ENCODE measurements around the gene CAPN8.

The CAPN8 gene

GRCh38 chr1:223618680-223619079 is 46.8 kb downstream of the CAPN8 start:
- TF ChIP-seq TEAD4 (IDR thresholded peaks at IDR 0.05), result no peak
- TF ChIP-seq EGR1 (IDR thresholded peaks at IDR 0.05), result no peak
- no peak for TF ChIP-seq EP300 (IDR thresholded peaks at IDR 0.05; ENCODE audit: borderline replicate concordance)
- no peak for TF ChIP-seq CREB1 (IDR thresholded peaks at IDR 0.05; ENCODE audit: low read depth)

GRCh38 chr1:223617323-223618070 is 48.0 kb downstream of the CAPN8 start:
- TF ChIP-seq RAD21 (IDR thresholded peaks at IDR 0.05; ENCODE audit: low read depth) (no peak), ZBTB7A (IDR thresholded peaks at IDR 0.05; ENCODE audit: low read depth) (no peak), USF1 (IDR thresholded peaks at IDR 0.05) (no peak), TAF1 (IDR thresholded peaks at IDR 0.05; ENCODE audit: low read depth) (no peak), REST (IDR thresholded peaks at IDR 0.05; ENCODE audit: low read depth) (no peak), EP300 (IDR thresholded peaks at IDR 0.05; ENCODE audit: borderline replicate concordance) (no peak), TEAD4 (IDR thresholded peaks at IDR 0.05) (no peak), CEBPB (IDR thresholded peaks at IDR 0.05) (no peak), EGR1 (IDR thresholded peaks at IDR 0.05) (no peak), MAX (IDR thresholded peaks at IDR 0.05) (no peak), NFIC (IDR thresholded peaks at IDR 0.05) (no peak), TCF12 (IDR thresholded peaks at IDR 0.05; ENCODE audit: low read depth) (no peak), CREB1 (IDR thresholded peaks at IDR 0.05; ENCODE audit: low read depth) (no peak), FOXM1 (IDR thresholded peaks at IDR 0.05; ENCODE audit: borderline replicate concordance, low read depth) (no peak), YY1 (IDR thresholded peaks at IDR 0.05; ENCODE audit: low read depth) (no peak)

GRCh38 chr1:223616586-223616985 is 48.9 kb downstream of the CAPN8 start:
- TF ChIP-seq EP300 (IDR thresholded peaks at IDR 0.05; ENCODE audit: borderline replicate concordance) (no peak), TAF1 (IDR thresholded peaks at IDR 0.05; ENCODE audit: low read depth) (no peak), YY1 (IDR thresholded peaks at IDR 0.05; ENCODE audit: low read depth) (no peak), TCF12 (IDR thresholded peaks at IDR 0.05; ENCODE audit: low read depth) (no peak), FOXM1 (IDR thresholded peaks at IDR 0.05; ENCODE audit: borderline replicate concordance, low read depth) (no peak), USF1 (IDR thresholded peaks at IDR 0.05) (no peak), NFIC (IDR thresholded peaks at IDR 0.05) (no peak), RAD21 (IDR thresholded peaks at IDR 0.05; ENCODE audit: low read depth) (no peak), ZBTB7A (IDR thresholded peaks at IDR 0.05; ENCODE audit: low read depth) (no peak), CEBPB (IDR thresholded peaks at IDR 0.05) (no peak)

GRCh38 chr1:223611936-223612335 is 53.6 kb downstream of the CAPN8 start:
- TF ChIP-seq TEAD4 (IDR thresholded peaks at IDR 0.05), result no peak
- no peak for TF ChIP-seq RAD21 (IDR thresholded peaks at IDR 0.05; ENCODE audit: low read depth)
- no peak for TF ChIP-seq YY1 (IDR thresholded peaks at IDR 0.05; ENCODE audit: low read depth)
- no peak for TF ChIP-seq ZBTB7A (IDR thresholded peaks at IDR 0.05; ENCODE audit: low read depth)
- TF ChIP-seq TCF12 (IDR thresholded peaks at IDR 0.05; ENCODE audit: low read depth), result no peak
- no peak for TF ChIP-seq REST (IDR thresholded peaks at IDR 0.05; ENCODE audit: low read depth)
- TF ChIP-seq CREB1 (IDR thresholded peaks at IDR 0.05; ENCODE audit: low read depth), result no peak
- no peak for TF ChIP-seq EP300 (IDR thresholded peaks at IDR 0.05; ENCODE audit: borderline replicate concordance)
- no peak for TF ChIP-seq FOXM1 (IDR thresholded peaks at IDR 0.05; ENCODE audit: borderline replicate concordance, low read depth)
- no peak for TF ChIP-seq EGR1 (IDR thresholded peaks at IDR 0.05)
- no peak for TF ChIP-seq USF1 (IDR thresholded peaks at IDR 0.05)
- no peak for TF ChIP-seq CEBPB (IDR thresholded peaks at IDR 0.05)
- no peak for TF ChIP-seq MAX (IDR thresholded peaks at IDR 0.05)
- TF ChIP-seq TAF1 (IDR thresholded peaks at IDR 0.05; ENCODE audit: low read depth), result no peak
- no peak for TF ChIP-seq NFIC (IDR thresholded peaks at IDR 0.05)

GRCh38 chr1:223609977-223610376 is 55.5 kb downstream of the CAPN8 start:
- TF ChIP-seq EP300 (IDR thresholded peaks at IDR 0.05; ENCODE audit: borderline replicate concordance), result no peak
- no peak for TF ChIP-seq FOXM1 (IDR thresholded peaks at IDR 0.05; ENCODE audit: borderline replicate concordance, low read depth)
- no peak for TF ChIP-seq NFIC (IDR thresholded peaks at IDR 0.05)
- no peak for TF ChIP-seq CEBPB (IDR thresholded peaks at IDR 0.05)
- no peak for TF ChIP-seq YY1 (IDR thresholded peaks at IDR 0.05; ENCODE audit: low read depth)
- no peak for TF ChIP-seq CREB1 (IDR thresholded peaks at IDR 0.05; ENCODE audit: low read depth)
- no peak for TF ChIP-seq TEAD4 (IDR thresholded peaks at IDR 0.05)
- no peak for TF ChIP-seq REST (IDR thresholded peaks at IDR 0.05; ENCODE audit: low read depth)
- TF ChIP-seq EGR1 (IDR thresholded peaks at IDR 0.05), result no peak
- TF ChIP-seq MAX (IDR thresholded peaks at IDR 0.05), result no peak
- TF ChIP-seq ZBTB7A (IDR thresholded peaks at IDR 0.05; ENCODE audit: low read depth), result no peak
- no peak for TF ChIP-seq RAD21 (IDR thresholded peaks at IDR 0.05; ENCODE audit: low read depth)
- TF ChIP-seq USF1 (IDR thresholded peaks at IDR 0.05), result no peak
- TF ChIP-seq TAF1 (IDR thresholded peaks at IDR 0.05; ENCODE audit: low read depth), result no peak
- TF ChIP-seq TCF12 (IDR thresholded peaks at IDR 0.05; ENCODE audit: low read depth), result no peak

Measured in Ishikawa (cell line).